ENCODE data around the gene TICAM1. TPM values are rescaled to one million over a fixed set of nuclear protein-coding genes. Genes with fewer than 3 reads are reported as not detected.

The TICAM1 gene
- total and polyA plus RNA-seq, 10 donors: 4.4 to 21.0 (median 12.1) TPM

DNA sequence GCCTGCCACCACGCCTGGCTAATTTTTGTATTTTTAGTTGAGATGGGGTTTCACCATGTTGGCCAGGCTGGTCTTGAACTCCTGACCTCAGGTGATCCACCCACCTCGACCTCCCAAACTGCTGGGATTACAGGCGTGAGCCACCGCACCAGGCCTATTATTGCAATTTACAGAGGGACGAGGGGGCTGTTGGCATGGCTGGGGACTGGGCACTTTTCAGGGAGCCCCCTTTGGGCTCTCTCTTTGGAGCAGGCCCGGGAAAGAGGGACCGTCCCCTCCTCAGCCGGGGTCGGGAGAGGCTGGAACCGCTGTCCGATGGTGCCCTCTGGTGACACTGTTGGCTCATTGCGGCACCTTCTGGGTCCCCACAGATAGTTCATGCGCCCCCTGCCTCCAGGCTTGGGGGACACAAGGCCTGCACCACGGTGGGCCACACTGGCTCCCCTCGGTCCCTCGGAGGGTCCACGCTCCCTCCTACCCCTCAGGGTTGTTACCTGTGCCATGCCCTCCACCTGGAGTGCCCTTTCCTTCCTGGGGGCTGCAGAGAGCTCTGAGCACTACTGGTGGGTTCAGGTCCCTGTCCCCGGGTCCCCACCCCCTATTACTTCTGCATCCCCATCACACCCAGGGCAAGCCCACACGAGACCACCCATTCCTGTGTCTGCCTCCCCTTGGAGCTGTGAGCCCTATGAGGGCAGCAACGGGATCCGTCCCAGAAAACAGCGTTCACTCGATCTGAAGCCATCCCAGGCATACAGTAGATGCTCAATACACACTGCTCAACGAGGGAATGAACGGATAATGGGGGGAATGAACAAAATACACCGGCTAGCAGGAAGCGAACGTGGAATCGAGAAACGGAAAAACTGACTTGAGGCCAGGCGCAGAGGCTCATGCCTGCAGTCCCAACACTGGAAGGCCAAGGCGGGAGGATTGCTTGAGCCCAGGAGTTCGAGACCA, 27.5 kb downstream of the TICAM1 start:
- H3K4me1 ChIP-seq: peaks cover 0 to 34% (median 22%) of the 10 kb centered on the region in 6 donors
- intact Hi-C loops (cut with DNase I; ENCODE audit: low total_unique reads): loop anchor here (5.0 kb wide), 1 partner anchor 72 kb away; no protein-coding TSS in a partner anchor
- no peak overlapping the region for H3K27ac ChIP-seq
- H3K27me3 ChIP-seq (replicated peaks in 1 of 7): no peaks in the 10 kb centered on the region
- H3K9me3 ChIP-seq: no peaks in the 10 kb centered on the region
- TF ChIP-seq CTCF (IDR thresholded peaks at IDR 0.05 in 8 of 11, conservative IDR thresholded peaks at IDR 0.05 in 3 of 11) (peak; percentile 34 to 88 (median 72)), POLR2A (IDR thresholded peaks at IDR 0.05) (no peak), POLR2AphosphoS5 (IDR thresholded peaks at IDR 0.05) (peak in 1 of 3 donors; percentile 30)
- DNase-seq: peak; percentile 84
- H3K4me3 ChIP-seq: peak overlapping the region in 1 of 8 donors; percentile 40
- H3K36me3 ChIP-seq: peaks cover 0 to 5% (median 0%) of the 10 kb centered on the region in 6 donors
- 48 to 51% (median 49%) methylated on average over 30 to 33 of the region's 33 CpGs for WGBS, 5 donors

GRCh38 chr19:4802711-4803110, 28.8 kb downstream of the TICAM1 start:
- H3K36me3 ChIP-seq: peaks cover 0 to 16% (median 1%) of the 10 kb centered on the region in 6 donors
- TF ChIP-seq POLR2A (IDR thresholded peaks at IDR 0.05): no peak
- TF ChIP-seq POLR2AphosphoS5 (IDR thresholded peaks at IDR 0.05): no peak
- no peak for TF ChIP-seq CTCF (IDR thresholded peaks at IDR 0.05 in 8 of 11, conservative IDR thresholded peaks at IDR 0.05 in 3 of 11)
- H3K27ac ChIP-seq: no peak overlapping the region
- DNase-seq: no peak
- H3K4me3 ChIP-seq: no peak overlapping the region
- 76 to 91% (median 80%) methylated on average over 7 of the region's 7 CpGs for WGBS, 5 donors
- H3K4me1 ChIP-seq: peaks cover 0 to 23% (median 20%) of the 10 kb centered on the region in 6 donors
- H3K27me3 ChIP-seq (replicated peaks in 1 of 7): no peaks in the 10 kb centered on the region
- intact Hi-C loops (cut with DNase I; ENCODE audit: low total_unique reads): loop anchor here (5.0 kb wide), 1 partner anchor 70 kb away; no protein-coding TSS in a partner anchor
- no peaks in the 10 kb centered on the region for H3K9me3 ChIP-seq

- no peak for TF ChIP-seq POLR2AphosphoS5 (IDR thresholded peaks at IDR 0.05)
- TF ChIP-seq CTCF (IDR thresholded peaks at IDR 0.05 in 8 of 11, conservative IDR thresholded peaks at IDR 0.05 in 3 of 11): no peak
- TF ChIP-seq POLR2A (IDR thresholded peaks at IDR 0.05): no peak
- no peak overlapping the region for H3K27ac ChIP-seq
- peaks cover 0 to 31% (median 9%) of the 10 kb centered on the region in 6 donors for H3K36me3 ChIP-seq
- peaks cover 0 to 19% (median 14%) of the 10 kb centered on the region in 6 donors for H3K4me1 ChIP-seq
- intact Hi-C loops (cut with DNase I; ENCODE audit: low total_unique reads): loop anchor here (5.0 kb wide), 1 partner anchor 69 kb away; no protein-coding TSS in a partner anchor
- H3K9me3 ChIP-seq: no peaks in the 10 kb centered on the region
- 86 to 91% (median 89%) methylated on average over 3 of the region's 3 CpGs for WGBS, 5 donors
- DNase-seq: no peak
- no peak overlapping the region for H3K4me3 ChIP-seq
- H3K27me3 ChIP-seq (replicated peaks in 1 of 7): no peaks in the 10 kb centered on the region
These were observed 30.4 kb downstream of the TICAM1 start for GRCh38 chr19:4801085-4801619.
